ENCODE measurements around the gene CLEC4G.

DNA sequence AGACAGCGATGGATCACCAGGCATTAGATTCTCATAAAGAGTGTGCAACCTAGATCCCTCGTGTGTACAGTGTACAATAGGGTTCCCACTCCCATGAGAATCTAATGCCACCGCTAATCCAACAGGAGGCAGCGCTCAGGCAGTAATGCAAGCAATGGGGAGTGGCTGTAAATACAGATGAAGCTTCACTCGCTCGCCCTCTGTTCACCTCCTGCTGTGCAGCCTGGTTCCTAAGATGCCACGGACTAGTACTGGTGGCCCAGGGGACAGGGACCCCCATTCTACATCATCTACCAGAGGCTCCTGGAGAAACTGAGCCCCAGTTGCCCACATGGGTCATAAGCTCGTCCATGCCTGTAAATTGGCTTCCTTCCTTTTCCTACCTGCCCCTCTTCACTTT lies 39.2 kb upstream of the CLEC4G start:
- TF ChIP-seq, protein P1, sequence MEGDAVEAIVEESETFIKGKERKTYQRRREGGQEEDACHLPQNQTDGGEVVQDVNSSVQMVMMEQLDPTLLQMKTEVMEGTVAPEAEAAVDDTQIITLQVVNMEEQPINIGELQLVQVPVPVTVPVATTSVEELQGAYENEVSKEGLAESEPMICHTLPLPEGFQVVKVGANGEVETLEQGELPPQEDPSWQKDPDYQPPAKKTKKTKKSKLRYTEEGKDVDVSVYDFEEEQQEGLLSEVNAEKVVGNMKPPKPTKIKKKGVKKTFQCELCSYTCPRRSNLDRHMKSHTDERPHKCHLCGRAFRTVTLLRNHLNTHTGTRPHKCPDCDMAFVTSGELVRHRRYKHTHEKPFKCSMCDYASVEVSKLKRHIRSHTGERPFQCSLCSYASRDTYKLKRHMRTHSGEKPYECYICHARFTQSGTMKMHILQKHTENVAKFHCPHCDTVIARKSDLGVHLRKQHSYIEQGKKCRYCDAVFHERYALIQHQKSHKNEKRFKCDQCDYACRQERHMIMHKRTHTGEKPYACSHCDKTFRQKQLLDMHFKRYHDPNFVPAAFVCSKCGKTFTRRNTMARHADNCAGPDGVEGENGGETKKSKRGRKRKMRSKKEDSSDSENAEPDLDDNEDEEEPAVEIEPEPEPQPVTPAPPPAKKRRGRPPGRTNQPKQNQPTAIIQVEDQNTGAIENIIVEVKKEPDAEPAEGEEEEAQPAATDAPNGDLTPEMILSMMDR (IDR thresholded peaks at IDR 0.05; ENCODE audit: poor library complexity) = no peak
- no peak for TF ChIP-seq EZH2 (IDR thresholded peaks at IDR 0.05; ENCODE audit: borderline replicate concordance)

All from hepatocyte (in vitro differentiated cells).